DMS114 treated with DMSO at 0.1 percent for 48 hours (cell line): ENCODE results near the gene VTI1A.

Source experiments
- DNase-seq: peaks from one replicate; lab custom pipeline; 2025; ENCODE audit not compliant: unreplicated experiment; lab: John Stamatoyannopoulos, UW

Gene VTI1A

GRCh38 chr10:112750427-112751167, 303.6 kb downstream of the VTI1A start:
- no peak for DNase-seq

DNA sequence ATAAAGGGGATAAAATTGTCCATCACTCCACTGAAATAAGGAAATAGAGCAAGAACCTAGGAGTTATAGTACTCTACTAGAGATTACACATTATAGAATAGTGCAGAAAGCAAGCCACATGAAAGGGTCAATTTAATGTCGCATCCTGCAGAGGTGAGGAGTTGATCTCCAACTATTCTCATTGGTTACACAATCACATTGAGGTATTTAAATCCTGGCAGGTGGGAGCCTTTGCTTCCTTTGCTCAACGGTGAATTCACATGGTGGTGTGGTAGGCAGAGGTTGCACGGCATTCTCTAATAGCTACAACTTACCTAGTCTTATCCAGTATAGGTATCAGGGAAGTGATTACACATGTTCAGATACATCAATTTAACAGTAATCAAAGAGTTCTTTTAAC, 304.6 kb downstream of the VTI1A start:
- DNase-seq: no peak

GRCh38 chr10:112752288-112752687, 305.3 kb downstream of the VTI1A start:
- DNase-seq: no peak

- no peak for DNase-seq
Observed at GRCh38 chr10:112753961-112754411, 307.0 kb downstream of the VTI1A start.

DNA sequence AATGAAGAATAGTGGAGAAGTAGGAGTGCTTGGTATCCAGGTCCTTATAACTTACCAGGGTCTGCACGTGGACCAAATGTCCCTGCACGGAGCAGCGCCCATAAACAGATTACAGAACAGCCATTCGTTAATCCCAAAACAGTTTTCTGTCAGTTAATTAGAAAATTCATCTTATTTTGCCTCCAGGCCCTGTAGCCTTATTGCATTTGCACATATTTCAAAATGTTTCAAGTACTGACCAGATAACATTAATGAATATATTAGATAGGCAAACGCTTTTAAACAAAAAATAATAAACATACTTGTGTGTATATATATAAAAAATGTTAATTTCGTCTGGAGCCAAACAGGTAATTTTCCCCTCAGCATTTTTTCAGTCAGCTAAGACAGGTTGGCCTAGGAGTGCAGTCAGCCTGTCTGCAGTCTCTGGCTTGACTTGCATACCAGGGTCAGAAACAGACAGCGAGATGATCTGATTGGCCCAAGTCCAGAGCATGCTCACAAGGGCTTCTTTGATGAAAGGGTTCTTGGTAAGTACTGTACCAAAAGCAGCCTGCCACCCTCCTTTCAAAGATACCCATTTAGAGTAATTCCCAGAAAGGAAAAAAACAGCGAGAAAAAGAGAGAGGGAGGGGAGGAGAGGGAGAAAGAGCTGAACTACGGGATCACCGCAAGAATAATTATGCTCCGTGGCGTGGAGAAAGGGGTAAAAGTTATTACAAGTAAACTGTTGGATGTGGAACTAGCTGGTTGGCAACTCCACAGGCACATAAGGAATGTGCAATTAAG, 308.6 kb downstream of the VTI1A start:
- DNase-seq: no peak

- DNase-seq: no peak
Observed at GRCh38 chr10:112756235-112756527, 309.2 kb downstream of the VTI1A start.

DNA sequence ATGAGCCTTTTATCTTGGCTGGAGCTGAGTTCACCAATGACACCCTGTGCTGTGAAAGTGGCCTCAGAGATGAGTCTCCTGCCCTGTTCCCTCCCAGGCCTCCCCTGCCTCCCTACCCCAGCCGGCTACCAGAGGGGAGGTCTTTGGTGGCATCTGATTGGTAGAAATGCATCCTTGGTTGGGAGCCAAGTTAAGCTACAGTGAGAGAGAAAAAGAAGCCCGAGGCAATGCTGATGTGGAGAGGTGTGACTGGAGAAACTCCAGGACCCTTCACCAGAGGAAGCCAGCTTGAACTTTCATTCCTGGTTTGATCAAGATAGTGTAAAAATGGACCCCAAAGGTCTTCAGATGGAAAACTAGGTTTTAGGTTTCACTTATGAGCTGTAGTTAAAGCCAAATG, 311.9 kb downstream of the VTI1A start:
- DNase-seq: no peak

- DNase-seq: no peak
Observed at GRCh38 chr10:112759496-112759895, 312.5 kb downstream of the VTI1A start.

DNA sequence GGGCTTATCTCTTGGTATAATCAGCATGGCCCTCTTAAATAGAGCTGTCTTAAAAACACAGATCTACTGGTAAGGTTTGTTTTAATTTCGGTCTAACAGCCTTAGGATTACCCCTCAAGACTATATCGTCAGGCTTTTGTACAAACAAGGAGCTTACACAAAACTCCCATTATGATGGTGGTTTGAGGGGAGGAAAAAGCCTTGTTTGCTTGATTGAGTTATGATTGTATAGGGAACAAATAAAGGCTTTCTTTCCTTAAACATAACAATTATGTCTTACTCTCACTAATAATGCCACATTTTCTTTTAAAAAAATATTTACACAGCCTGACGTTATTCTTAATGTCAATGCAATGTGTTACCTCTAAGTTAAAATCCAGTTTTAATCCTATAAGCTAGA, 314.2 kb downstream of the VTI1A start:
- no peak for DNase-seq

- no peak for DNase-seq
Observed at GRCh38 chr10:112763916-112764520, 317.0 kb downstream of the VTI1A start.

- DNase-seq: no peak
Observed at GRCh38 chr10:112765717-112766235, 318.8 kb downstream of the VTI1A start.

DNA sequence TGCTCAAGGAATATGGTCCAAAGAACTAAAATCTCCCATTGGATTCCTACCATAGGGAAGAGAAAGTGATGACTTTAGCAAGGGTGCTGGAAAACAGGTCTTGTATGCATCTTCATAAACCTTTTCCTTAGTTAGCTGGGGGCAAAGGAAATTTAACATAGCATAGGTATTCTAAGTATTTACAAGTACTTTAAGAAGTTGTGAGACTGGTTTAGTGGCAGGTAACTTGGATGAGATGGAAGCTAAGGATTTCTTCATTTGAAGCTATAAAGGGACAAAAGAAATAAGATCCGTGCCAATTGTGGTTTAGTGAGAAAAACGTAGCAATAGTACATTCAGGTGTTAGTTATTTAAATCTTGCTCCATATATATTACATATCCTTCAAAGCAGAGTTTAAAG, 319.6 kb downstream of the VTI1A start:
- DNase-seq: no peak

DNA sequence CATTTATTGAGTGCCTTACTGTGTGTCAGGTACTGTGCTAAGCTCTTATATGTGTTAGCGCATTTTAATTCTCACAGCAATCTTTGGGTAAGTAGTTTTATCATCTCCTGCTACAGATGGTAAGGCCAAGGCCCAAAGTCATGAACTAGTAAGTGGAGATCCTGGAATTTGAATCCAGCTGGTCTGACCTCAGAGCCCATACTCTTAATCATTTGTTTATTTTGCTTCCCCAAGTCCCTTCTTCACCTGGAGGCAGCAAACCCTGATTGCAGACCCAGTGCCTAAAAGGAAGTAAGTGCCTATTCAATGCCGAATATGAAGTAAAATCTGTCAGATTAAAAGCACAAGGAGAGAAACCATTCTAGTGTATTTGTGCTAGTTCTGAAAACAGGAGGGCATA, 320.1 kb downstream of the VTI1A start:
- no peak for DNase-seq

- DNase-seq: no peak
Observed at GRCh38 chr10:112768121-112768520, 321.1 kb downstream of the VTI1A start.

- no peak for DNase-seq
Observed at GRCh38 chr10:112769081-112769480, 322.1 kb downstream of the VTI1A start.

DNA sequence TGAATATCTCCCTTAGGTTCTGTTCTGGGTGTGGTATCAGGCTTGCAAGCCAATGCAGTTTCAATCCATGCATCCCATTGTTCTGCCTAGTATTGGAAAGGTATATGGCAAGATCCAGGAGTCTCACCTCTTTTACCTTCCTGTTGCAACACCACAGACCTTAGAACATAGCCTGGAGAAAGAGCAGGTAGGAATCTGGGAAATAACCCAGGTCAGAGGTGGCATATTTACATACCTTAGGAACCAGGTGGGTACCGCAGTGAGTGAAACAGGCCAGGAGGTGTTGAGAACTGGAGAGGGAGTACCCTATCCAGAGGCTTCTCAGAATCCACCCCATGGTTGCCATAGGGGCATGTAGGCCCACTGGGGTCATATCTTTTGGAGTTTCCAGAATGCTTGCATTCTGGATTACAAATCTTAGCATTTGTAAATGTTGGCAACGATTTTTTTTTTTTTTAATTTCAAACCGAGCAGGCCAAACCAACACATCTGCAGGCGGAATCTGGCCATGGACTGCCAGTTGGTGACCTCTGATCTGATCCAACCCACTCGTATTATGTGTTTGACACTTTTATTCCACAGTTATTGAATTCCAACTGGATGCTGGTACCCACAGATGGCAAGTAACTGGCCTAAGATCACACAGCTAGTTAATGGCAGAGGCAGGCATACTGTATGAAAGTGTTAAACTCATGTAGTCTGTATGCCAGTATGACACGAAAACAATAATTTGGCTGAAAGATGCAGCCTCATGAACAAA, 322.8 kb downstream of the VTI1A start:
- no peak for DNase-seq

GRCh38 chr10:112771733-112772132, 324.7 kb downstream of the VTI1A start:
- no peak for DNase-seq

DNA sequence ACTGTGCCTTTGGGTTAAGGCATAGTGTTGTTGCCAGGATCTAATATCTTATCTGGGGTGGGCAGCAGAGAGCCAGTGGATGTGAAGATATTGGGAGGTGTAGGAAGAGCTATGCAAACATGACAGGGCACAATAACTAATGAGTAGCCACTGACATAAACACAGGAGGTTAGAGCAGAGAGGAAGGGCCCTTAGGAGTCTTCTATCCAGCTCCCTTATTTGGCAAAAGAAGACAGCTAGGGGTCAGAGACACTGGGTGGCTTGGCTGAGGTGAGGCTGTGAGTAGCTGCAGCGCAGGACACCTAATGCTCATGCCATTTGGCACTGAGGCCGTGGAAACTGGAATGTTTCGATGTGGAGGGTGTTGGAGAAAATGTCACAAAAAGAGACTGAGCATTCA, 326.8 kb downstream of the VTI1A start:
- DNase-seq: no peak

DNA sequence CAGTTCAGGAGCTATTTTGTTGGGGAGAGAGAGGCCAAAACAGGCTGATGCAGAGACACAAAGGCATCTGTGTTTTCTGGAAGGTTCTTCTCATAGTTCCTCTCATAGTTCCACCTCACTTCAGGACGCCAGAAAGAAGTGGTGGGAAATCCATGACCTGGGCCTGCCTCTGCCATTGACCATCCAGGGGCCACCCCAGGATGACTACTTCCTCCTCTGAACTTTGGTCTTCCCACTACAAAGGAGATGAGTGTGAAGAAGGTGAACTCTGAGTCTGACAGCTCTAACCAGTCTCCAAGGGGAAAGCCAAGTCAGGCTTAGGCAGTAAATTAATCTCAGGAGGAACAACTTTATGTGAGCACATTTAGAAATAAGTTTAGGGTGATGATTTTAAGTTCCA, 327.2 kb downstream of the VTI1A start:
- no peak for DNase-seq

DNA sequence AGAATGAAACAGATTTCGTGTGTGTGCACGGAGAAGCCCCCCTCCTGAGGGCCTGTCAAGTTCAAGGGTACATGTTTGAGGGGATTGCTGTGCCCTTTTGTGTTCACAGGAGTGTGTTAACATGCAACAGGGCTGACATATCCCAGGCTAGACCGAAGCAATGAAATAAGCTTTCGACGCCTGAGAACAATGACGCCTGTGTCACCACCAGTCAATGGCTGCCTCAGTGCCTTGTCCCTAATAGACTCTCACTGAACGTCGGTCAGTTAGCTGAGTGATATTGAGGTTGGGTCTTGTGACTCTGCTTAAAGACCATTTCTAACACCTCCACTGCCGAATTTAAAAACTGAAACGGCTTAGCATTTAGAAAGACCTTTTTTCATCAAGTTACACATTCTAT, 327.8 kb downstream of the VTI1A start:
- no peak for DNase-seq

DNA sequence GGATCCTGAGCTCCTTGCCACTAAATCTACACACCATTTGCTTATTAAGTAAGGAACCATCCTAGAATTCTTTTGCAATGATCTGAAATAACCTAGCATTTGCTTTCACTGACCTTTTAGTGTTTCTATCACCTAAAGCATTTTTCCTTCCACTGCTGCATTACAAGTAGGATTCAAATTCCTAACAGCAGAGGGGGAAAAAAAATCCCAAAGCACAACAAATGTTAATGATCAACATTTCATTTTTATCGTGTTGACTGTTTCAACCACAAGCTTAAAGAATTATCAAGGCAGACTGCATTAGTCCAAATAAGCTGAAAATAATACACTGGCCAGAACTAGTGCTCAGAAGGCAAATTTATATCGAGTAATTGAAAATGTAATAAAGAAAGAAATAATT, 328.4 kb downstream of the VTI1A start:
- DNase-seq: no peak
